Karpas-422 (cell line): ENCODE measurements around the gene PNKD. TPM values are rescaled to one million over a fixed set of nuclear protein-coding genes. Genes with fewer than 3 reads are reported as not detected.

Source experiments
- DNase-seq: peaks from one replicate; pipeline ENCODE4 v3.0.0-alpha.2; 2015
- H2AFZ ChIP-seq: fragments of 200-600 bp; sonication (generic); 2 replicates; pipeline ENCODE4 v1.6.1; 2014; ENCODE audit warnings: antibody characterized with exemption, low read length, mixed read lengths
- H3K27ac ChIP-seq: fragments of 200-600 bp; sonication (generic); 2 replicates; pipeline ENCODE4 v1.5.1; 2014; ENCODE audit warnings: mild to moderate bottlenecking, low read length, moderate library complexity
- H3K27me3 ChIP-seq: fragments of 200-600 bp; sonication (generic); 2 replicates; pipeline ENCODE4 v1.6.1; 2014; ENCODE audit warnings: low read length, mixed read lengths
- H3K36me3 ChIP-seq: fragments of 200-600 bp; sonication (generic); 2 replicates; pipeline ENCODE4 v1.6.1; 2014; ENCODE audit warnings: low read length, mixed read lengths; ENCODE audit not compliant: insufficient read depth
- H3K4me1 ChIP-seq: fragments of 200-600 bp; sonication (generic); 2 replicates; pipeline ENCODE4 v1.6.1; 2014; ENCODE audit warnings: mild to moderate bottlenecking, low read length, mixed read lengths
- H3K4me2 ChIP-seq: fragments of 200-600 bp; sonication (generic); 2 replicates; pipeline ENCODE4 v1.6.1; 2014; ENCODE audit warnings: low read length, low read depth, mild to moderate bottlenecking; ENCODE audit not compliant: poor library complexity, severe bottlenecking
- H3K4me3 ChIP-seq: fragments of 200-600 bp; sonication (generic); 2 replicates; pipeline ENCODE4 v1.5.1; 2014; ENCODE audit warnings: mild to moderate bottlenecking, antibody characterized with exemption, low read length, mixed read lengths
- H3K79me2 ChIP-seq: fragments of 200-600 bp; sonication (generic); 2 replicates; pipeline ENCODE4 v1.6.1; 2014; ENCODE audit warnings: mild to moderate bottlenecking, low read length, mixed read lengths
- H3K9ac ChIP-seq: fragments of 200-600 bp; sonication (generic); 2 replicates; pipeline ENCODE4 v1.6.0; 2014; ENCODE audit warnings: low read length
- H3K9me2 ChIP-seq: fragments of 200-600 bp; sonication (generic), shearing (Covaris generic); replicated peaks from 2 replicates; pipeline ENCODE4 v1.6.0; 2014; ENCODE audit warnings: mild to moderate bottlenecking, low read length, moderate library complexity; ENCODE audit not compliant: insufficient read depth
- H3K9me3 ChIP-seq: fragments of 300-700, 200-600 bp; sonication (generic); 2 replicates; pipeline ENCODE4 v1.6.1; 2014; ENCODE audit warnings: low read length, mixed read lengths
- H4K20me1 ChIP-seq: fragments of 200-600 bp; sonication (generic); 2 replicates; pipeline ENCODE4 v1.6.1; 2014; ENCODE audit warnings: mild to moderate bottlenecking, antibody characterized with exemption, low read length, low read depth; ENCODE audit not compliant: insufficient read depth
- total RNA-seq: library from RNA; depleted of rRNA; stranded (reverse); fragments of >200 nt; shearing (Covaris generic); gene quantifications from 2 replicates; pipeline ENCODE4 v1.2.3, GENCODE V29; 2014; ENCODE audit warnings: low replicate concordance; rRNA removed

Gene PNKD
- 26.5 and 60.1 TPM in 2 replicates for total RNA-seq

DNA sequence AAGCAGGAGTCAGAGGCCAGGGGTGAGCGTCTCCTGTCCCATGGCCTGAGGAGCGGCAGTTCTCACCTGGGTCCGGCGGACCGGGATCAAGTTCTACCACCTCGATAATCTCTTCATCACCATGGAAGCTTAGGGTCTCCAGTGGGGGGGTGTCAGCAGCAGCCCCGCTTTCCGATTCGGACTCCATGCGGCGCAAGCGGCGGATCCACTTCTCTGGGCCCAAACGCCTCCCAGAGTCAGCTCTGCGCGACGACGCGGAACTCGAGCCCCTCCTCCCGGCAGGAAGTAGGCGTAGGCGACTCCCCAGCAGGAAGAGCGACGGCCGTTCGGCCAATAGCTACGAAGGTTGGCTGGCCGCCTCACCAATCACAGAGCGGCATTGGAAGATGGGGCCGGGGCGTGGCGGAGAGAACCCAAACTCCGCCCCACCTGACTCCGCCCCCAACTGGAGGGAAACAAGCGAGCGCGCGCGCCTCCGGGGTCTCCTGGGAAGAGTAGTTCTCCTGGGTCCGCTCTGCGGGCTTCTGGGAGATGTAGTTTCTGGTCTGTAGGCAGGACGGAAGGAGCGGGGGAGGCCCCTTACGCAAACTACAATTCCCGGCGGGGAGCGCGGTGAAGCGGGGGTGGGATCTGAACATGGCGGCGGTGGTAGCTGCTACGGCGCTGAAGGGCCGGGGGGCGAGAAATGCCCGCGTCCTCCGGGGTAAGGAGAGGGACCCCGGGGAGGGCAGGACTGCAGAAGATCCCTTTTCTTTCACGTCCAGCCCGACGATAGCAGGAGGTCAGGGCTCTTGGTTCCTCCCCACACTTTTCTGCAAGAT lies at the start of gene PNKD, which contains the start of gene AAMP:
Gene PNKD (plus strand): TSS at position 620 of the 821 bp plus-strand sequence. CDS start 17 bp downstream, at position 637.
Gene AAMP (minus strand): TSS at position 238 of the 821 bp plus-strand sequence. CDS start 51 bp downstream, at position 187.
- Histone ChIP-seq H4K20me1 (peaks cover 9% of the 10 kb centered on the region; the same call in 1 of the 2 replicates), H3K4me1 (peaks cover 25% of the 10 kb centered on the region), H3K9me3 (no peaks in the 10 kb centered on the region), H3K79me2 (peaks cover 18% of the 10 kb centered on the region), H3K27me3 (no peaks in the 10 kb centered on the region), H2AFZ (peak within 1 kb of the TSS; percentile 63; the same call in 1 of the 2 replicates), H3K9ac (peak within 1 kb of the TSS; percentile 94), H3K27ac (peak within 1 kb of the TSS; percentile 53), H3K9me2 (no peaks in the 10 kb centered on the region), H3K4me3 (peak within 1 kb of the TSS; percentile 98), H3K36me3 (peaks cover 14% of the 10 kb centered on the region; the same call in 1 of the 2 replicates), H3K4me2 (peak within 1 kb of the TSS; percentile 100)
- peak; percentile 100 for DNase-seq

DNA sequence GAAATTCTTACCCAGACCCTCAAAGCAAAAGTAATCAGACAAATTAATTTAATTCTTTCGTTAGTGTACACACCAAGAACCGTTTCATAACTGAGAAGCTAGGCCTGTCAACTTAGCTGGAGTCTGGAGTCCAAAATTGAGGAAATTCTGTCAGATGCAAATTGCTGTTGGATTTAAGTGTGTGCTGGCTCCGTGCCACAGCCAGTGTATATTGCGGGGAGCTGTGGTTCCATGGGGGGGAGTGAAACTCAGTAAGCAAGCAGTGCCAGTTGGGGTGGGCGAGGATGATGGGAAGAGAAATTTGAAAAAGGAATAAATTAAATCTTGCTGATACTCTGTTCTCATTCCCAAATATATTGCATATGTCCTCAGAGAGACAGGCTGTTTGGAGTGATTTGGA lies 49.3 kb upstream of the PNKD start:
- peaks cover 82% of the 10 kb centered on the region for H3K79me2 ChIP-seq
- peak; percentile 54 for DNase-seq
- peak overlapping the region; percentile 99 for H3K27ac ChIP-seq
- peak overlapping the region; percentile 96 for H3K4me3 ChIP-seq
- H3K27me3 ChIP-seq, result no peaks in the 10 kb centered on the region
- H2AFZ ChIP-seq, result no peak overlapping the region
- H3K36me3 ChIP-seq, result peaks cover 59% of the 10 kb centered on the region
- H4K20me1 ChIP-seq, result peaks cover 71% of the 10 kb centered on the region
- no peaks in the 10 kb centered on the region for H3K9me2 ChIP-seq
- peaks cover 81% of the 10 kb centered on the region for H3K4me1 ChIP-seq
- H3K9ac ChIP-seq, result peak overlapping the region; percentile 100
- peak overlapping the region; percentile 100 for H3K4me2 ChIP-seq
- no peaks in the 10 kb centered on the region for H3K9me3 ChIP-seq

- peaks cover 71% of the 10 kb centered on the region for H3K36me3 ChIP-seq
- no peak overlapping the region for H3K4me2 ChIP-seq
- no peaks in the 10 kb centered on the region for H3K27me3 ChIP-seq
- no peak overlapping the region for H3K4me3 ChIP-seq
- no peak overlapping the region for H3K9ac ChIP-seq
- H3K4me1 ChIP-seq, result peaks cover 87% of the 10 kb centered on the region
- DNase-seq, result no peak
- no peaks in the 10 kb centered on the region for H3K9me2 ChIP-seq
- H3K9me3 ChIP-seq, result no peaks in the 10 kb centered on the region
- peak overlapping the region; percentile 99 for H3K27ac ChIP-seq
- no peak overlapping the region for H2AFZ ChIP-seq
- peaks cover 87% of the 10 kb centered on the region for H3K79me2 ChIP-seq
- H4K20me1 ChIP-seq, result peaks cover 79% of the 10 kb centered on the region
These were observed 47.3 kb upstream of the PNKD start for GRCh38 chr2:218223046-218223445.

- DNase-seq, result no peak
- H3K4me1 ChIP-seq, result peaks cover 88% of the 10 kb centered on the region
- peaks cover 87% of the 10 kb centered on the region for H4K20me1 ChIP-seq
- no peak overlapping the region for H3K4me3 ChIP-seq
- H3K27me3 ChIP-seq, result no peaks in the 10 kb centered on the region
- no peaks in the 10 kb centered on the region for H3K9me3 ChIP-seq
- H3K27ac ChIP-seq, result 0 out of 2 replicates have a peak overlapping the region, but pooled peaks have one; percentile 7
- H3K79me2 ChIP-seq, result peaks cover 92% of the 10 kb centered on the region
- H3K36me3 ChIP-seq, result peaks cover 81% of the 10 kb centered on the region
- H3K9ac ChIP-seq, result no peak overlapping the region
- H3K4me2 ChIP-seq, result no peak overlapping the region
- H2AFZ ChIP-seq, result no peak overlapping the region
- no peaks in the 10 kb centered on the region for H3K9me2 ChIP-seq
These were observed 46.1 kb upstream of the PNKD start for GRCh38 chr2:218224186-218224585.

DNA sequence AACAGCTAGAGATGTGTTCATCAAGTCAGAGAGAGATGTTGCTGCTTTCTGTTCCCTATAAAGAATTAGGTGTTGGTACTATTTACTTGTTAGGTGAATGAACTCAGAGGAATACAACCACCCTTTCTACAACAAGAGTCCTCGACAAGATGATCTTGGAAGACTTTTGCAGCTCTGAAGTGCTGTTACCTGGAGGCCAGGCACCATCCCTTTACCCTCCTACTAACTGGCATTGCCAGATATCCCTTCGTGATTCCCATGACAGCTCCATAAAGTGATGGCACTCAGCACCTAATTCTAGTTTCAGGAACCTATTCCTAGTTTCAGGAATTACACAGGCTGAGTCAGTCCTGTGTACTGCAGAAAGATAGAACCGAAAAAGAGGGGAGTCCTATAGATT lies 43.4 kb upstream of the PNKD start:
- H3K9me2 ChIP-seq, result no peaks in the 10 kb centered on the region
- peaks cover 88% of the 10 kb centered on the region for H3K79me2 ChIP-seq
- H3K4me3 ChIP-seq, result no peak overlapping the region
- H3K9ac ChIP-seq, result no peak overlapping the region
- no peaks in the 10 kb centered on the region for H3K27me3 ChIP-seq
- H3K4me2 ChIP-seq, result no peak overlapping the region
- peaks cover 74% of the 10 kb centered on the region for H4K20me1 ChIP-seq
- peaks cover 72% of the 10 kb centered on the region for H3K4me1 ChIP-seq
- H3K36me3 ChIP-seq, result peaks cover 86% of the 10 kb centered on the region
- H2AFZ ChIP-seq, result no peak overlapping the region
- no peak overlapping the region for H3K27ac ChIP-seq
- no peaks in the 10 kb centered on the region for H3K9me3 ChIP-seq
- DNase-seq, result no peak

DNA sequence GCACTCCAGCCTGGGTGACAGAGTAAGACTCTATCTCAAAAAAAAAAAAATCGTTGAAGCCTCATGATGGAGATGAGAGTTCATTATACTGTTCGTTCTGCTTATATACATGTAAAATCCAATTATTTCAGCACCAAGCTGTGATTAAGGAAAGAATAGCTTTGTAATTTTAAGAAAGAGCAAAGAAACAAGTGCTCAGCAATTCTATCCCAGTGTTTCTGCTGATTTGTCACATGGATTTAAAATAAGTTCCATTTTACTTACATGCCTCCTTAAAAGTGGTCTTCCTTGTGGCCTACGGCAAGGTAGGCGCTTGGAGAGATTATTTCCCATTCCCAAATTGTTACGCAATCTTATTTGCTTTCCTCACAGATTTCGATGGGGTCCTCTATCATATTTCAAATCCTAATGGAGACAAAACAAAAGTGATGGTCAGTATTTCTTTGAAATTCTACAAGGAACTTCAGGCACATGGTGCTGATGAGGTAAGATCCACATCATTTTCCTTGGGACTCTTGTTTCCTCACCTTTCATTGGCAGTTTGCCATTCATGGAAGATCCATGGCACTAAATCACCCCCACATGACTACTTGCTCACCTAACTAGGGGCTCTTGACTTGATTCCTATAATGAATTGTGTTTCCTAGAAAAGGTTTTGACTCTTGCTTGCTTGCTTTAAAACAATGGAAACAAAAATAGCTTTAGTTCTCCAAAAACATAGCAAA lies 41.8 kb upstream of the PNKD start:
- H3K9me2 ChIP-seq, result no peaks in the 10 kb centered on the region
- peaks cover 80% of the 10 kb centered on the region for H3K36me3 ChIP-seq
- H3K4me3 ChIP-seq, result no peak overlapping the region
- peaks cover 56% of the 10 kb centered on the region for H3K4me1 ChIP-seq
- 0 out of 2 replicates have a peak overlapping the region, but pooled peaks have one; percentile 1 for H3K9ac ChIP-seq
- H2AFZ ChIP-seq, result no peak overlapping the region
- peak overlapping the region; percentile 27 for H3K4me2 ChIP-seq
- peak overlapping the region; percentile 73 for H3K27ac ChIP-seq
- peaks cover 58% of the 10 kb centered on the region for H4K20me1 ChIP-seq
- no peaks in the 10 kb centered on the region for H3K27me3 ChIP-seq
- H3K9me3 ChIP-seq, result no peaks in the 10 kb centered on the region
- peaks cover 75% of the 10 kb centered on the region for H3K79me2 ChIP-seq
- no peak for DNase-seq

- H3K9ac ChIP-seq, result no peak overlapping the region
- no peak overlapping the region for H2AFZ ChIP-seq
- H3K27ac ChIP-seq, result peak overlapping the region; percentile 73
- no peaks in the 10 kb centered on the region for H3K9me2 ChIP-seq
- peaks cover 72% of the 10 kb centered on the region for H3K79me2 ChIP-seq
- no peaks in the 10 kb centered on the region for H3K9me3 ChIP-seq
- H3K4me1 ChIP-seq, result peaks cover 49% of the 10 kb centered on the region
- no peaks in the 10 kb centered on the region for H3K27me3 ChIP-seq
- DNase-seq, result peak; percentile 69
- peaks cover 51% of the 10 kb centered on the region for H4K20me1 ChIP-seq
- H3K4me2 ChIP-seq, result peak overlapping the region; percentile 14
- H3K36me3 ChIP-seq, result peaks cover 79% of the 10 kb centered on the region
- H3K4me3 ChIP-seq, result no peak overlapping the region
These were observed 41.1 kb upstream of the PNKD start for GRCh38 chr2:218229239-218229638.

DNA sequence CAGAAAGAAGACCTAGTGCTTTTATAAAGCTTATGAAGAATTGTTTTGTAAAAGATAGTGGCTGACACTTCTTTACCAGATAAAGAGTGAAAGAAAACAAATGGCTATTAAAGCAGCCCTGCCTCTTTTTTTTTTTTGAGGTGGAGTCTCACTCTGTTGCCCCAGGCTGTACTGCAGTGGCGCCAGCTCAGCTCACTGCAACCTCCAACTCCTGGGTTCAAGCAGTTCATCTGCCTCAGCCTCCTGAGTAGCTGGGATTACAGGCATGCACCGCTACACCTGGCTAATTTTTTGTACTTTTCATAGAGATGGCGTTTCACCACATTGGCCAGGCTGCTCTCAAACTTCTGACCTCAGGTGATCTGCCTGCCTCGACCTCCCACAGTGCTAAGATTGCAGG lies 40.5 kb upstream of the PNKD start:
- H3K79me2 ChIP-seq, result peaks cover 72% of the 10 kb centered on the region
- H3K27me3 ChIP-seq, result no peaks in the 10 kb centered on the region
- H3K27ac ChIP-seq, result peak overlapping the region; percentile 73
- H3K36me3 ChIP-seq, result peaks cover 79% of the 10 kb centered on the region
- peaks cover 51% of the 10 kb centered on the region for H4K20me1 ChIP-seq
- H3K9ac ChIP-seq, result no peak overlapping the region
- no peaks in the 10 kb centered on the region for H3K9me3 ChIP-seq
- H3K9me2 ChIP-seq, result no peaks in the 10 kb centered on the region
- H3K4me2 ChIP-seq, result no peak overlapping the region
- no peak overlapping the region for H3K4me3 ChIP-seq
- DNase-seq, result no peak
- peaks cover 47% of the 10 kb centered on the region for H3K4me1 ChIP-seq
- no peak overlapping the region for H2AFZ ChIP-seq
